ENCODE measurements around the gene SLC15A1. TPM values are rescaled to one million over a fixed set of nuclear protein-coding genes. Genes with fewer than 3 reads are reported as not detected.

SLC15A1 gene
- total RNA-seq, 6 experiments from 2014 or later = not detected

GRCh38 chr13:98658131-98658530, 94.3 kb downstream of the SLC15A1 start:
- Mint-ChIP-seq H3K4me1 (ENCODE audit: low read depth) (peaks cover 16% of the 10 kb centered on the region), H3K36me3 (ENCODE audit: low read depth) (no peaks in the 10 kb centered on the region), H3K27ac (peak overlapping the region; percentile 71), H3K27me3 (ENCODE audit: insufficient read depth) (peaks cover 6% of the 10 kb centered on the region), H3K9me3 (no peaks in the 10 kb centered on the region), H3K4me3 (peak overlapping the region; percentile 87)
- TF ChIP-seq CTCF (IDR thresholded peaks at IDR 0.05) = no peak
- peak; percentile 37 for DNase-seq

- TF ChIP-seq CTCF (IDR thresholded peaks at IDR 0.05) = no peak
- H3K9me3 Mint-ChIP-seq = no peaks in the 10 kb centered on the region
- no peaks in the 10 kb centered on the region for H3K36me3 Mint-ChIP-seq (ENCODE audit: low read depth)
- peak overlapping the region; percentile 87 for H3K4me3 Mint-ChIP-seq
- peaks cover 16% of the 10 kb centered on the region for H3K4me1 Mint-ChIP-seq (ENCODE audit: low read depth)
- H3K27ac Mint-ChIP-seq = peak overlapping the region; percentile 71
- DNase-seq = peak; percentile 34
- peaks cover 6% of the 10 kb centered on the region for H3K27me3 Mint-ChIP-seq (ENCODE audit: insufficient read depth)
Observed at GRCh38 chr13:98657506-98658085, 94.9 kb downstream of the SLC15A1 start.

- Mint-ChIP-seq H3K27ac (no peak overlapping the region), H3K9me3 (no peaks in the 10 kb centered on the region), H3K4me3 (no peak overlapping the region), H3K27me3 (ENCODE audit: insufficient read depth) (peaks cover 1% of the 10 kb centered on the region), H3K4me1 (ENCODE audit: low read depth) (peaks cover 16% of the 10 kb centered on the region), H3K36me3 (ENCODE audit: low read depth) (no peaks in the 10 kb centered on the region)
- TF ChIP-seq CTCF (IDR thresholded peaks at IDR 0.05) = no peak
- no peak for DNase-seq
Observed at GRCh38 chr13:98656223-98656622, 96.2 kb downstream of the SLC15A1 start.

- Mint-ChIP-seq H3K27me3 (ENCODE audit: insufficient read depth) (peaks cover 1% of the 10 kb centered on the region), H3K27ac (no peak overlapping the region), H3K36me3 (ENCODE audit: low read depth) (no peaks in the 10 kb centered on the region), H3K4me1 (ENCODE audit: low read depth) (peaks cover 16% of the 10 kb centered on the region), H3K9me3 (no peaks in the 10 kb centered on the region), H3K4me3 (no peak overlapping the region)
- peak; percentile 62 for DNase-seq
- TF ChIP-seq CTCF (IDR thresholded peaks at IDR 0.05) = peak; percentile 91
Observed at GRCh38 chr13:98653463-98653985, 98.9 kb downstream of the SLC15A1 start.

- no peak for DNase-seq
- Mint-ChIP-seq H3K9me3 (no peaks in the 10 kb centered on the region), H3K27ac (no peak overlapping the region), H3K4me1 (ENCODE audit: low read depth) (peaks cover 9% of the 10 kb centered on the region), H3K4me3 (no peak overlapping the region), H3K36me3 (ENCODE audit: low read depth) (no peaks in the 10 kb centered on the region), H3K27me3 (ENCODE audit: insufficient read depth) (peaks cover 1% of the 10 kb centered on the region)
- TF ChIP-seq CTCF (IDR thresholded peaks at IDR 0.05) = no peak
Observed at GRCh38 chr13:98652721-98653462, 99.6 kb downstream of the SLC15A1 start.
